ENCODE measurements around the gene ZNF580. TPM values are rescaled to one million over a fixed set of nuclear protein-coding genes. Genes with fewer than 3 reads are reported as not detected.

The ZNF580 gene
- total RNA-seq, 1 donor from 2014 or later, result 11.8 TPM

DNA sequence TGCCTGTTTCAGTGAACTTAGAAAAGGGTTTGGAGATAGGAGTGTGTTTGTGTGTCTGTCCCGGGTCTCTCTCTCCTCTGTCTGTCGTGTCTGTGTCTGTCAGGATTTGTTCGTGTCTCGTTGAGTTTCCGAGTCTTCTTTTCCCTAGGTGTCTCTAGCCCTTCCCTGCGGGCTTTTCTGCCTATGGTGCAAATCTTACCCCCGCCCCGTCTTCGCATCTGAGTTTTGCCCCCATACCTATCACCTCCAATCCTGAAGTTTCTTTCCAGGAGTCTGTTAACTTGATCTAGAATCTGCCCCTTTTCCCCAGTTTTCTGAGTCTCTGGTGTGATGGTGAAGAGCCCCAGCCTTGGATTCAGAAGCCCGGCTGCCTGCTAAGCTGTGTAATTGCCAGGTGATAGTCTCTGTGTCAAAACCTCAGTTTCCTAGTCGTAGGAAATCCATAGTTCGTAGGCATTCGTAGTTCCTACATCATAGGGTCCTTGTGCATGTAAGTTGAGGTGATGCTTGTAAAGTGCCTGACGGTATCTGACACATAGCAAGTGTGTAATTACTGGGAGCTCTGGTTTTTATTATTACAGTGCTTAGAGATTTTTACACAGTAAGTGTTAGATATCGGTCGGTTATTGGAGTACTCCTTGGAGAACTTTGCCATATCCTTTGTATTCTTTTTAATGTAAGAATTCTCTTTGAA is 35.0 kb downstream of the ZNF580 start:
- Histone ChIP-seq H3K4me3 (peak overlapping the region; percentile 93), H3K27ac (replicated peaks) (peak overlapping the region; percentile 97), H3K27me3 (ENCODE audit: low read depth) (no peaks in the 10 kb centered on the region), H3K36me3 (peaks cover 44% of the 10 kb centered on the region), H3K9me3 (replicated peaks) (no peaks in the 10 kb centered on the region), H3K4me1 (peaks cover 87% of the 10 kb centered on the region)
- DNase-seq, result no peak
- intact Hi-C loops (cut with micrococcal nuclease), result no loop called here
- TF ChIP-seq, protein P1, sequence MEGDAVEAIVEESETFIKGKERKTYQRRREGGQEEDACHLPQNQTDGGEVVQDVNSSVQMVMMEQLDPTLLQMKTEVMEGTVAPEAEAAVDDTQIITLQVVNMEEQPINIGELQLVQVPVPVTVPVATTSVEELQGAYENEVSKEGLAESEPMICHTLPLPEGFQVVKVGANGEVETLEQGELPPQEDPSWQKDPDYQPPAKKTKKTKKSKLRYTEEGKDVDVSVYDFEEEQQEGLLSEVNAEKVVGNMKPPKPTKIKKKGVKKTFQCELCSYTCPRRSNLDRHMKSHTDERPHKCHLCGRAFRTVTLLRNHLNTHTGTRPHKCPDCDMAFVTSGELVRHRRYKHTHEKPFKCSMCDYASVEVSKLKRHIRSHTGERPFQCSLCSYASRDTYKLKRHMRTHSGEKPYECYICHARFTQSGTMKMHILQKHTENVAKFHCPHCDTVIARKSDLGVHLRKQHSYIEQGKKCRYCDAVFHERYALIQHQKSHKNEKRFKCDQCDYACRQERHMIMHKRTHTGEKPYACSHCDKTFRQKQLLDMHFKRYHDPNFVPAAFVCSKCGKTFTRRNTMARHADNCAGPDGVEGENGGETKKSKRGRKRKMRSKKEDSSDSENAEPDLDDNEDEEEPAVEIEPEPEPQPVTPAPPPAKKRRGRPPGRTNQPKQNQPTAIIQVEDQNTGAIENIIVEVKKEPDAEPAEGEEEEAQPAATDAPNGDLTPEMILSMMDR (IDR thresholded peaks at IDR 0.05; ENCODE audit: borderline replicate concordance), result no peak

DNA sequence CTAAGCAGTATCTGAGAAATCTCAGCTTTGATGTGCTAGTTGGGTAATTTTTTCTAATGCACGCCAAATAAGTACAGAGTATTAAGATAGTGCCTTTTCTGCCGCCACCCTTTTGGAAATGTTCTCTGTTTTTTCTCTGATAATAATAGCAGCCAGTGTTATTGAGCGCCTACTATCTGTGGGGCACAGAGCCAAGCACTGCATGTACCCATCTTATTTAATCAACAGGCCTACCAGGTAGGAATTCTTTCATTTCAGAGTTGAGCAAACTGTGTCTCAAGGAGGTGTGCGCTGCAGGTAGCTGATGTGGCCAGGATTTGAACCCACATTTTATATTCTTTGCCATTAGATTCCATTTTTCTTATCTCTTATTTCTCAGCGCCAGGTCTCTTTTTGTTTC is 35.6 kb downstream of the ZNF580 start:
- intact Hi-C loops (cut with micrococcal nuclease), result no loop called here
- H3K36me3 ChIP-seq, result peaks cover 49% of the 10 kb centered on the region

DNA sequence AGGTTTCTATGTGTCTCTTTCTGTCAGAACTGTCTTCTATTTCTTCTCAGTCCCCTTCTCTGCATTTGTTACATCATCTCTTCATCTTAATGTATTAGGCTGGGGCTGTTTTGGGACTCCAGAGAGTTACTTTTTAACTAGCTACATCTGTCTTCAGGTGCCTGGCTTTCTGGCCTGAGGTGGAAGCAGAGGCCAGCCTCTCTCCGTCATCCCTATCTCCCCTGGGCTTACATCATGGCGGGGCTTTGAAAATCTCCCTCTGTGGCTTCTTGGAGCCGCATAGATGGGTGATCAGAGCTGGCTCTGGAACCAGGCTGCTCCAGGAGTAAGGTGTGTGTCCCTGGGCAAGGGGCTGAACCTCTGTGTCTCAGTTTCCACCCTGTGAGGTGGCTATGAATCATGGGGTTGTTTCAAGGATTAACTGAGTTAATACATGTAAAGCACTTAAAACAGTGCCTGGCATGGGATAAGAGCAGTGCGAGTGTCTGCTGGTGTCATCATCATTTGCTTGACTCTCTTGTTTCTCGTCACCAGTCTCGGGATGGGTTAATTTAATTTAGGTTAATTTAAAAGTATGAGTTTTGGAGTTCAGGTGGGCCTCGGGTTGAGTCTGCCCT is 36.2 kb downstream of the ZNF580 start:
- Histone ChIP-seq H3K9me3 (replicated peaks) (no peaks in the 10 kb centered on the region), H3K4me3 (peak overlapping the region; percentile 93), H3K27me3 (ENCODE audit: low read depth) (no peaks in the 10 kb centered on the region), H3K4me1 (peaks cover 82% of the 10 kb centered on the region), H3K36me3 (peaks cover 55% of the 10 kb centered on the region), H3K27ac (replicated peaks) (peak overlapping the region; percentile 97)
- TF ChIP-seq, protein P1 (IDR thresholded peaks at IDR 0.05; ENCODE audit: borderline replicate concordance), result no peak
- DNase-seq, result no peak
- intact Hi-C loops (cut with micrococcal nuclease), result no loop called here

More for the DNA sequence above, 35.6 kb downstream of the ZNF580 start:
- Histone ChIP-seq H3K27ac (replicated peaks) (peak overlapping the region; percentile 97), H3K27me3 (ENCODE audit: low read depth) (no peaks in the 10 kb centered on the region), H3K4me1 (peaks cover 88% of the 10 kb centered on the region), H3K4me3 (peak overlapping the region; percentile 93), H3K9me3 (replicated peaks) (no peaks in the 10 kb centered on the region)
- TF ChIP-seq, protein P1 (IDR thresholded peaks at IDR 0.05; ENCODE audit: borderline replicate concordance), result no peak
- no peak for DNase-seq

DNA sequence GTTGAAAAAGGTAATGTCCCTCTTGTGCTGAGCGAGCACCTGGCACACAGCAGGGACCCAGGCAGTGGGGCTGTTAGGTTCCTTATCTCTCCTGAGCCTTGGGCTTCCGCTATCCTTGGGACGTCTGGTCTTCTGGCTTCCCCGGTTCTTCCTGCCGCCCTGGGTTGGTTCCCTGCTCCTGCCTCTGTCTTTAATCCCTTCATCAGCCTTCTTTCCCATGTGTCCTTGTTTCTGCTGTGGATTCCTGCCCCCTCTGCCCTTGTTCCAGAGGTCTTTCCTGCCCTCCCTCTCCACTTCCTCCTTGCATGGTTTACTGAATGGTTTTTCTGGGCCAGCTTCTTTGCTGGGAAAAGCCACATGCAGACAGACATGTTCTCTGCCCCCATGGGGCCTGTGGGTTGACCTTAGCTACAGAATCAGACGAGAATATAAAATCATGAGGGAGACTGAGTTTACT is 36.8 kb downstream of the ZNF580 start:
- Histone ChIP-seq H3K9me3 (replicated peaks) (no peaks in the 10 kb centered on the region), H3K4me3 (peak overlapping the region; percentile 93), H3K36me3 (peaks cover 57% of the 10 kb centered on the region), H3K27me3 (ENCODE audit: low read depth) (no peaks in the 10 kb centered on the region), H3K27ac (replicated peaks) (peak overlapping the region; percentile 97), H3K4me1 (peaks cover 82% of the 10 kb centered on the region)
- TF ChIP-seq, protein P1 (IDR thresholded peaks at IDR 0.05; ENCODE audit: borderline replicate concordance), result no peak
- no peak for DNase-seq
- intact Hi-C loops (cut with micrococcal nuclease), result no loop called here

DNA sequence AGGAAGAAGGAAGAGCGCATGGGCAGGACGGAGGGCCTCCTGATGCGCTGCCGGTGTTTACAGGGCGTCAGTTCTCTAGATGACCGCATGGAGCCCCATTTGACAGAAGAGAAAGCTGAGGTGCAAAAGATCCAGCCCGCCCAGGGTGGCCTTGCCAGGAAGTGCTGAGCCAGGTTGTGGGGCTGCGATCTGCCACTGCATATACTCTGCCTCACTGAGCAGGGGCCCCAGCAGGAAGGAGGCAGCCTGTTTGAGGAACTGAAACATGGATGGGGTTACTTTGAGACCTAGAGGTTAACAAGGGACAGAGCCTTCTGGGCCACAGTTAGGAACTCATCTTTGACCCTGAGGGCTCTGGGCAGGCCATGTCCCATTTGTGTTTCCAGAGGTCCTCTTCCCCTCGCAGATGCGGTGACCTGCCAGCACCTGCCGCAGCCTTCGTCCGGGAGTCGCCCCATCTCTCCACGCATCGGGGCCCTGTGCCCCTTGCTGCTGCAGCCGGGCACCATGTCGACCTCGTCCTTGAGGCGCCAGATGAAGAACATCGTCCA is 37.4 kb downstream of the ZNF580 start:
- no peaks in the 10 kb centered on the region for H3K9me3 ChIP-seq (replicated peaks)
- H3K27me3 ChIP-seq (ENCODE audit: low read depth), result no peaks in the 10 kb centered on the region
- intact Hi-C loops (cut with micrococcal nuclease), result no loop called here
- H3K27ac ChIP-seq (replicated peaks), result peak overlapping the region; percentile 97
- DNase-seq, result peak; percentile 45
- TF ChIP-seq, protein P1 (IDR thresholded peaks at IDR 0.05; ENCODE audit: borderline replicate concordance), result no peak
- peaks cover 78% of the 10 kb centered on the region for H3K4me1 ChIP-seq
- peaks cover 59% of the 10 kb centered on the region for H3K36me3 ChIP-seq
- peak overlapping the region; percentile 93 for H3K4me3 ChIP-seq

Measured in left ventricle myocardium inferior (tissue), 1 donor.